Liver (tissue), 9 donors: Measurements from ENCODE around the gene GAN. TPM values are rescaled to one million over a fixed set of nuclear protein-coding genes. Genes with fewer than 3 reads are reported as not detected.

Source experiments
- DNase-seq: peaks from one replicate; pipeline ENCODE4 v3.0.0-alpha.2; 2017; ENCODE audit warnings: low spot score
- H3K27ac ChIP-seq, 2 donors: one replicate each; pipeline ENCODE4 v1.7.0; 2013; ENCODE audit warnings: inconsistent platforms in 2 of 2, low read length in 2 of 2, control low read depth in 1 of 2, low read depth in 1 of 2, mild to moderate bottlenecking in 1 of 2
- H3K27me3 ChIP-seq, 4 donors: one replicate each; pipeline versions ENCODE4 v1.6.1 to v1.7.0; 2013; ENCODE audit warnings: low read length in 3 of 4, inconsistent platforms in 1 of 4, mild to moderate bottlenecking in 1 of 4, moderate library complexity in 1 of 4; ENCODE audit not compliant: control insufficient read depth in 4 of 4, insufficient read depth in 4 of 4
- H3K36me3 ChIP-seq, 4 donors: one replicate each; pipeline versions ENCODE4 v1.6.1 to v1.7.0; 2013; ENCODE audit warnings: low read length in 3 of 4, mild to moderate bottlenecking in 3 of 4, low read depth in 1 of 4, moderate library complexity in 1 of 4; ENCODE audit not compliant: control insufficient read depth in 4 of 4, insufficient read depth in 3 of 4
- H3K4me1 ChIP-seq, 4 donors: one replicate each; pipeline versions ENCODE4 v1.6.1 to v1.7.0; 2013; ENCODE audit warnings: low read length in 3 of 4, mild to moderate bottlenecking in 3 of 4, moderate library complexity in 1 of 4; ENCODE audit not compliant: control insufficient read depth in 4 of 4, insufficient read depth in 4 of 4
- H3K4me3 ChIP-seq, 3 donors: one replicate each; pipeline versions ENCODE4 v1.6.1 to v1.7.0; 2013; ENCODE audit warnings: low read length in 3 of 3, control low read depth in 1 of 3, low read depth in 1 of 3, mild to moderate bottlenecking in 1 of 3
- H3K9ac ChIP-seq, 2 donors: one replicate each; pipeline ENCODE4 v1.7.0; 2013; ENCODE audit warnings: low read length in 2 of 2, mild to moderate bottlenecking in 2 of 2, moderate library complexity in 2 of 2, control low read depth in 1 of 2, low read depth in 1 of 2
- H3K9me3 ChIP-seq, 4 donors: one replicate each; pipeline versions ENCODE4 v1.6.1 to v1.7.0; 2013; ENCODE audit warnings: low read length in 3 of 4; ENCODE audit not compliant: control insufficient read depth in 4 of 4
- ATF3 ChIP-seq: IDR thresholded peaks from 2 replicates; pipeline ENCODE4 v1.6.1; 2016; ENCODE audit warnings: antibody characterized with exemption
- CTCF ChIP-seq: fragments of 150-350 bp; IDR thresholded peaks from 2 replicates; pipeline ENCODE4 v1.5.1; 2017; ENCODE audit warnings: improper control_type of control experiment, low read depth, low read length; ENCODE audit not compliant: missing input control
- EGR1 ChIP-seq, 2 donors: IDR thresholded peaks; 2 replicates each; pipeline ENCODE4 v1.6.1; 2016 to 2018; ENCODE audit warnings: antibody characterized with exemption in 2 of 2, low read depth in 2 of 2
- FOXA1 ChIP-seq: IDR thresholded peaks from 2 replicates; pipeline ENCODE4 v1.6.1; 2016; ENCODE audit warnings: antibody characterized with exemption
- FOXA2 ChIP-seq: IDR thresholded peaks from 2 replicates; pipeline ENCODE4 v1.6.1; 2016; ENCODE audit warnings: antibody characterized with exemption
- GABPA ChIP-seq, 2 donors: IDR thresholded peaks in 1 of 2; conservative IDR thresholded peaks in 1 of 2; 2 replicates each; pipeline ENCODE4 v1.6.1; 2016; ENCODE audit warnings: antibody characterized with exemption in 2 of 2, mild to moderate bottlenecking in 1 of 2, moderate library complexity in 1 of 2
- HNF4A ChIP-seq, 2 donors: conservative IDR thresholded peaks; 2 replicates each; pipeline ENCODE4 v1.6.1; 2016; ENCODE audit warnings: antibody characterized with exemption in 2 of 2, mild to moderate bottlenecking in 2 of 2
- HNF4G ChIP-seq: IDR thresholded peaks from 2 replicates; pipeline ENCODE4 v1.6.1; 2016; ENCODE audit warnings: antibody characterized with exemption
- JUND ChIP-seq, 2 donors: IDR thresholded peaks; 2 replicates each; pipeline ENCODE4 v1.6.1; 2016; ENCODE audit warnings: antibody characterized with exemption in 2 of 2
- MAX ChIP-seq: IDR thresholded peaks from 2 replicates; pipeline ENCODE4 v1.6.1; 2016; ENCODE audit warnings: antibody characterized with exemption
- RAD21 ChIP-seq, 2 donors: IDR thresholded peaks; 2 replicates each; pipeline ENCODE4 v1.6.1; 2016; ENCODE audit warnings: antibody characterized with exemption in 2 of 2, mild to moderate bottlenecking in 2 of 2
- REST ChIP-seq: IDR thresholded peaks from 2 replicates; pipeline ENCODE4 v1.6.1; 2016; ENCODE audit warnings: antibody characterized with exemption, mild to moderate bottlenecking
- RXRA ChIP-seq, 2 donors: IDR thresholded peaks; 2 replicates each; pipeline ENCODE4 v1.6.1; 2017 to 2018; ENCODE audit warnings: antibody characterized with exemption in 2 of 2, mild to moderate bottlenecking in 1 of 2
- TAF1 ChIP-seq: conservative IDR thresholded peaks from 2 replicates; pipeline ENCODE4 v1.6.1; 2016; ENCODE audit warnings: antibody characterized with exemption, mild to moderate bottlenecking
- WGBS: extraction: QIAGEN DNeasy Blood & Tissue Kit; methylation state at CpG from one replicate; pipeline ENCODE4 v1.1.7; 2013; 5-methylcytosine and 5-hydroxymethylcytosine counted together
- polyA plus RNA-seq, 2 donors: library from polyadenylated mRNA; stranded (reverse) in 1 of 2; unstranded in 1 of 2; fragments of 200-250 nt in 1 of 2; fragments of >200 nt in 1 of 2; fragmentation: Nextera tagmentation in 1 of 2; extraction: Ambion mirVana in 1 of 2; gene quantifications; one replicate each; pipeline versions ENCODE4 v1.2.1 to v1.2.3, GENCODE V29; 2013 to 2015
- total RNA-seq, 2 donors: library from RNA; depleted of rRNA; stranded (reverse); fragments of >200 nt; gene quantifications; one replicate each; pipeline ENCODE4 v1.2.3, GENCODE V29; 2014
- donor health status: healthy.
- donor health status: healthy.
- donor health status: healthy.
- donor health status: healthy.
- donor health status: healthy.

Gene GAN
- total and polyA plus RNA-seq, 4 donors, result 0.33 to 5.5 (median 1.5) TPM

- no peak overlapping the region for H3K9ac ChIP-seq
- no peaks in the 10 kb centered on the region for H3K4me1 ChIP-seq
- WGBS, result 71% methylated on average over 4 of the region's 4 CpGs
- no peak for DNase-seq
- H3K27ac ChIP-seq, result no peak overlapping the region
- no peaks in the 10 kb centered on the region for H3K27me3 ChIP-seq
- H3K36me3 ChIP-seq, result no peaks in the 10 kb centered on the region
- no peak overlapping the region for H3K4me3 ChIP-seq
- TF ChIP-seq MAX, result no peak
- no peak for TF ChIP-seq HNF4A (conservative IDR thresholded peaks at IDR 0.05)
- no peak for TF ChIP-seq ATF3
- no peak for TF ChIP-seq TAF1
- TF ChIP-seq GABPA (IDR thresholded peaks at IDR 0.05 in 1 of 2, conservative IDR thresholded peaks at IDR 0.05 in 1 of 2), result no peak
- no peak for TF ChIP-seq REST
- no peak for TF ChIP-seq FOXA1
- TF ChIP-seq FOXA2, result no peak
- TF ChIP-seq RXRA (IDR thresholded peaks at IDR 0.05), result no peak
- no peak for TF ChIP-seq EGR1 (IDR thresholded peaks at IDR 0.05; ENCODE audit: low read depth in 2 of 2)
- no peak for TF ChIP-seq CTCF
- TF ChIP-seq HNF4G, result no peak
- TF ChIP-seq RAD21 (IDR thresholded peaks at IDR 0.05), result no peak
- no peaks in the 10 kb centered on the region for H3K9me3 ChIP-seq
These were observed 35.4 kb upstream of the GAN start for GRCh38 chr16:81279392-81279791.

GRCh38 chr16:81280393-81280792 is 34.4 kb upstream of the GAN start:
- no peak overlapping the region for H3K9ac ChIP-seq
- no peaks in the 10 kb centered on the region for H3K9me3 ChIP-seq
- no peak for TF ChIP-seq TAF1
- no peak overlapping the region for H3K27ac ChIP-seq
- H3K4me3 ChIP-seq, result no peak overlapping the region
- DNase-seq, result no peak
- 65% methylated on average over 3 of the region's 3 CpGs for WGBS
- no peaks in the 10 kb centered on the region for H3K27me3 ChIP-seq
- no peaks in the 10 kb centered on the region for H3K36me3 ChIP-seq
- H3K4me1 ChIP-seq, result no peaks in the 10 kb centered on the region

- Histone ChIP-seq H3K4me1 (no peaks in the 10 kb centered on the region), H3K4me3 (no peak overlapping the region), H3K9ac (no peak overlapping the region), H3K27me3 (no peaks in the 10 kb centered on the region), H3K36me3 (no peaks in the 10 kb centered on the region), H3K27ac (no peak overlapping the region), H3K9me3 (no peaks in the 10 kb centered on the region)
- TF ChIP-seq FOXA1, result no peak
- no peak for TF ChIP-seq ATF3
- no peak for TF ChIP-seq CTCF
- TF ChIP-seq JUND (IDR thresholded peaks at IDR 0.05), result no peak
- no peak for TF ChIP-seq EGR1 (IDR thresholded peaks at IDR 0.05; ENCODE audit: low read depth in 2 of 2)
- DNase-seq, result no peak
- WGBS, result 92% methylated on average over 3 of the region's 3 CpGs
These were observed 31.7 kb upstream of the GAN start for GRCh38 chr16:81283044-81283443.
